Activated T-cell treated with anti-CD3 and anti-CD28 coated beads, Interleukin-2, amount 50 U/mL, for 72 hours (primary cell): Measurements from ENCODE around the gene CIITA. TPM values are rescaled to one million over a fixed set of nuclear protein-coding genes. Genes with fewer than 3 reads are reported as not detected.

ENCODE experiments used
- ATAC-seq, 2 donors: fragments of 150-1000 bp; cut with Tn5 transposase; replicated peaks in 1 of 2; 2 replicates each; pipeline ENCODE4 v1.10.0; 2021; ENCODE audit warnings: moderate library complexity in 2 of 2, mild to moderate bottlenecking in 1 of 2
- DNase-seq, 2 donors: peaks; one replicate each; pipeline ENCODE4 v3.0.0; 2021 to 2022; ENCODE audit warnings: mixed read lengths in 1 of 2
- H3K27ac Mint-ChIP-seq: one replicate; pipeline ENCODE4 v1.8.0; 2022; ENCODE audit warnings: mild to moderate bottlenecking, moderate library complexity, mixed read lengths
- H3K27me3 Mint-ChIP-seq: one replicate; pipeline ENCODE4 v1.8.0; 2022; ENCODE audit warnings: low read depth, mixed read lengths
- H3K36me3 Mint-ChIP-seq, 2 donors: one replicate each; pipeline ENCODE4 v1.8.0; 2022; ENCODE audit warnings: mixed read lengths in 2 of 2, mild to moderate bottlenecking in 1 of 2; ENCODE audit not compliant: insufficient read depth in 2 of 2
- H3K4me1 Mint-ChIP-seq: one replicate; pipeline ENCODE4 v1.8.0; 2022; ENCODE audit warnings: low read depth, mixed read lengths
- H3K4me3 Mint-ChIP-seq, 2 donors: one replicate each; pipeline ENCODE4 v1.8.0; 2022; ENCODE audit warnings: mild to moderate bottlenecking in 2 of 2, mixed read lengths in 2 of 2, moderate library complexity in 2 of 2
- H3K9me3 Mint-ChIP-seq, 2 donors: one replicate each; pipeline ENCODE4 v1.8.0; 2022; ENCODE audit warnings: mixed read lengths in 2 of 2
- total RNA-seq, 2 donors: library from RNA; stranded (reverse); gene quantifications; one replicate each; pipeline ENCODE4 v1.2.3, GENCODE V29; 2022

CIITA gene
- total RNA-seq, 2 donors from 2014 or later = 3.1 to 7.2 TPM

- peak in 1 of 2 donors; percentile 33 for DNase-seq
- peaks cover 0 to under 1% of the 10 kb centered on the region in 2 donors for H3K9me3 Mint-ChIP-seq
- peak overlapping the region; percentile 40 to 45 for H3K4me3 Mint-ChIP-seq
- H3K27me3 Mint-ChIP-seq = no peaks in the 10 kb centered on the region
- peaks cover 75% of the 10 kb centered on the region for H3K4me1 Mint-ChIP-seq
- ATAC-seq = no peak
- peak overlapping the region; percentile 44 for H3K27ac Mint-ChIP-seq
- peaks cover 18 to 24% of the 10 kb centered on the region in 2 donors for H3K36me3 Mint-ChIP-seq
Observed at GRCh38 chr16:10971560-10971961, 94.6 kb downstream of the CIITA start.

GRCh38 chr16:10972108-10972818 lies 95.3 kb downstream of the CIITA start:
- Mint-ChIP-seq H3K27me3 (no peaks in the 10 kb centered on the region), H3K9me3 (no peaks in the 10 kb centered on the region), H3K4me1 (peaks cover 75% of the 10 kb centered on the region), H3K4me3 (peak overlapping the region; percentile 40 to 47), H3K36me3 (peaks cover 16 to 19% of the 10 kb centered on the region in 2 donors), H3K27ac (peak overlapping the region; percentile 87)
- DNase-seq (no peak), ATAC-seq (peak; percentile 24 to 38)

- H3K4me1 Mint-ChIP-seq = peaks cover 78% of the 10 kb centered on the region
- DNase-seq (no peak), ATAC-seq (peak; percentile 47 to 56)
- no peaks in the 10 kb centered on the region for H3K27me3 Mint-ChIP-seq
- peak overlapping the region; percentile 40 to 66 for H3K4me3 Mint-ChIP-seq
- H3K36me3 Mint-ChIP-seq = peaks cover 18 to 22% of the 10 kb centered on the region in 2 donors
- no peaks in the 10 kb centered on the region for H3K9me3 Mint-ChIP-seq
- peak overlapping the region; percentile 87 for H3K27ac Mint-ChIP-seq
Observed at GRCh38 chr16:10972819-10973464, 95.9 kb downstream of the CIITA start.

GRCh38 chr16:10976634-10977033 lies 99.6 kb downstream of the CIITA start:
- H3K4me3 Mint-ChIP-seq = no peak overlapping the region
- peaks cover 75% of the 10 kb centered on the region for H3K4me1 Mint-ChIP-seq
- no peak overlapping the region for H3K27ac Mint-ChIP-seq
- peaks cover 15 to 17% of the 10 kb centered on the region in 2 donors for H3K36me3 Mint-ChIP-seq
- no peaks in the 10 kb centered on the region for H3K9me3 Mint-ChIP-seq
- no peak for ATAC-seq
- no peak for DNase-seq
- H3K27me3 Mint-ChIP-seq = no peaks in the 10 kb centered on the region

DNA sequence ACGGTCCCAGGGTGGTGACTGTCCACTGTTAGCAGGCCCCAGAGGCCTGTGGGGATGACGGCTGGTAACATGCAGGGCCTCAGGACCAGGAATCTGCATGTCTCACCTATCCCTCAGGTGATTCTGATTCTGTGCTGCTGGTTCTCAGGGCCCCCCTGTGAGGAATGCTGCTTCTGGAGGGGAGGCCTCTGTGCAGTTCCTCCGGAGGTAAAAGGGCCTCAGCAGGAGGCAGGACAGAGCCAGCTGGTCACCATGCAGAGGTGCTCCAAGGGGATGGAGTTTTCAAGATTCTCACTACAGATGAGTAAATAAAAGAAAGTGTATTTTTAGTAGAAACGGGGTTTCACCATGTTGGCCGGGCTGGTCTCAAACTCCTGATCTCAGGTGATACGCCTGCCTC lies 101.1 kb downstream of the CIITA start:
- Mint-ChIP-seq H3K36me3 (peaks cover 15 to 16% of the 10 kb centered on the region in 2 donors), H3K4me1 (peaks cover 75% of the 10 kb centered on the region), H3K27me3 (no peaks in the 10 kb centered on the region), H3K4me3 (no peak overlapping the region), H3K9me3 (no peaks in the 10 kb centered on the region), H3K27ac (no peak overlapping the region)
- DNase-seq (no peak), ATAC-seq (no peak)

DNA sequence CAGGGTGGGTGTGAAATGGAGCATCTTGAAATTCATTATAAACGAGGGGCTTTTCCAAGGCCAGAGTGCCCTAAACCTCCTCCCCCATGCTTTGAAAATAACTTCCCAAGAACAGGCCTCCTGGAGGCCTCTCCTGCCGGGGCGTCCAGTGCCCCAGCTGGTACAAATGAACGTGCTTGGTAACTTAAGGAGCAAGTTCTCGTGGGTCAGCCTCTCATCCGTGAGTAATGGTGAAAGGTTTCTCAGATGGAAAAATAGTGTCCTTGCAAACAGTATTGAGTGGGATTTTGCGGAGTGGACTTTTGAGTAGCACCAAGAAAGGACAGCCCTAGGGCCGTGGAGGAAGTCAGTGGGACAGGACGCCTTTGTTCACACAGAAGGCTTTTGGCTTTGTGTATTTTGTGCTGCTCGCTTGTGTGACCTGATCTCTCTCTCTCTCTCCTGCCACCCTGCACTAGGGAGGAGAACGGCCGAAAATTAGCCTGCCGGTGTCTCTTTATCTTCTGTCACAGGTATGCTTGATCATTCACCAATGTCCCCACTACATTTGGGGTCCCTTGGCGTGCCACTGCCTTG lies 102.0 kb downstream of the CIITA start:
- Mint-ChIP-seq H3K4me3 (peak overlapping the region in 1 of 2 donors; percentile 56), H3K27me3 (no peaks in the 10 kb centered on the region), H3K36me3 (peaks cover 11 to 12% of the 10 kb centered on the region in 2 donors), H3K9me3 (no peaks in the 10 kb centered on the region), H3K27ac (peak overlapping the region; percentile 58), H3K4me1 (peaks cover 75% of the 10 kb centered on the region)
- DNase-seq = no peak
- ATAC-seq = no peak

DNA sequence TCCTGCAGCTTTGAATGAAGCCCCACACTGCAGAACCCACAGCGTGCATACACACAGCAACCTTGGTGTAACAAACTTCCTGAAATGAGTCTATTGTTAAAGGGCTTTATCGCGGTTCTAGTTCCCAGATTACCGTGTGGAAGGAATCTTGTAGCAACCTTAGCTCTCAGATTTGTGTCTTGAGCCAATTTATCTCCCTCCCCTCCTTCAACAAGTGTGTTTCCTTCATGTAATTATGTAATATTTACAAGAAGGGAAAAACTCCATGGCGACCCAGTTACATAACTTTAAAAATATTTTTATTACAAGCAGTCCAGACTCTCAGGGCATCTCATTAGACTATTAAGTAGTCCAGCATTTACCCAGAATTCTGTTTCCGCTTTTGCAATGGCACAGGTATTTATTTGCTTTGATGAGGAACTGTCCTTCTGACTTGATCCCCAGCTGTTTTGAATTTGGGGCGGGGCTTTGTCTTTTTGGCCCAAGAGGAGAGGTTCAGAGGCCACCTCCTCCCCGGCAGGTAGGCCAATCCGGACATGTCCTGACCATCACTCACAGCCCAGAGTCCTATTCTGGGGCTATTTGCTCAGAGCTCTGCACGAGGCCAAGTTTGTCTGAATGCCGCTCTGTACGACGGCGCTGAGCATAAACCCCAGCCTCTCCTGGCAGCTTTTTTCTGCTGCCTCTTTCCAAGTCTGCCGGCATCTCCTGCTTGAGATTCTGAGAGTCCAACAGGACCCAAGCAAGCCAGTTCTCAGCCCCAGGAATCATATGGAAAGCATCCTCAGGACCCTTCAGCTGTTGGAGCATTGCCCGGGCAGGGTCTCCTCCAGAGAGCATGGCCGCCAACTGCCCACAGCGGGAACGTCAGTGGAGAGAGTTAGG lies 103.0 kb downstream of the CIITA start:
- H3K4me3 Mint-ChIP-seq = peak overlapping the region; percentile 18 to 56
- ATAC-seq (no peak), DNase-seq (no peak)
- peaks cover 7 to 10% of the 10 kb centered on the region in 2 donors for H3K36me3 Mint-ChIP-seq
- peaks cover 76% of the 10 kb centered on the region for H3K4me1 Mint-ChIP-seq
- H3K9me3 Mint-ChIP-seq = no peaks in the 10 kb centered on the region
- peak overlapping the region; percentile 56 for H3K27ac Mint-ChIP-seq
- no peaks in the 10 kb centered on the region for H3K27me3 Mint-ChIP-seq

DNA sequence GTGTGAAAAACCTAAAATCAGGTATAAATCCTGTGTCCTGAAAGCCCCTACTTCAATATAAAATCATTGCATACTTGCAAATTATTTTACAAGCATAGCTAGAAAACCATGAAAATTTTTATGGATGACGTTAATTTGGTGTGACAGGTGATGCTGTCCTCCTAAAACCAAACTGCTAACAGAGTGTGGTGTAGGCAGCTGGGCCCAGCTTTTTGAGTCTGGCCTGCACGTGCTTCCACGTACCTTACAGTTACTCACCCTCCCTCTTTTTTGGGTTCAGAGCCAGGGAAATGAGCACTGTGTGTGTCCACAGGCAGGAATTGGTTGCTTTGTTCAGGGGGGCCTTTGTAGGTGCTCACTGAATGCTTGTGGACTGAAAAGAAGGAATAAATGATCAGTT lies 103.8 kb downstream of the CIITA start:
- peaks cover 7 to 10% of the 10 kb centered on the region in 2 donors for H3K36me3 Mint-ChIP-seq
- no peak for ATAC-seq
- no peak for DNase-seq
- peak overlapping the region; percentile 21 for H3K27ac Mint-ChIP-seq
- no peaks in the 10 kb centered on the region for H3K27me3 Mint-ChIP-seq
- no peaks in the 10 kb centered on the region for H3K9me3 Mint-ChIP-seq
- peaks cover 81% of the 10 kb centered on the region for H3K4me1 Mint-ChIP-seq
- H3K4me3 Mint-ChIP-seq = peak overlapping the region; percentile 18 to 56

DNA sequence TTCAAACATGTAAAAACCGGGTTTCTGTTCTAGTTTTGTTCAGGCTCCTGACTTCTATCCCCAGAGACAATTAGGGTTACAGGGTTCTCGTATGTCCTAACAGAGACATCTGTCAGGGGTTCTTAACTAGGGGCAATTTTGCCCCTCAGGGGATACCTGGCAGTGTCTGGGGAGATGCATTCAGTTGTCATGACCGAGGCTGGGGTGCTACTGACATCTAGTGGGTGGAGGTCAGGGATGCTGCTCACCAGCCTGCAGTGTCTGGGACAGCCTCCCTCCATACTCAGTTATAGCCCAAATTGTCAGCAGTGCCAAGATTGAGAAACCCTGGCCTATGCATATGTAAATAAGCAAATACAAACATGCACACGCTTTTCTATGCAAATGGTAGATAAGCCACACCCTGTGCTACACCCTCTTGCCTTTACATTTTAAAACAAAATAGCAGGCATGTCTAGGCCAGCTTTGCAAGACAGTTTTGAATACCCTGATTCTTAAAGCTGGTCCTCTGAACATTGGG lies 104.8 kb downstream of the CIITA start:
- DNase-seq = peak; percentile 69 to 76
- Mint-ChIP-seq H3K27me3 (no peaks in the 10 kb centered on the region), H3K27ac (peak overlapping the region; percentile 84), H3K4me1 (peaks cover 83% of the 10 kb centered on the region), H3K4me3 (peak overlapping the region; percentile 48 to 90), H3K9me3 (no peaks in the 10 kb centered on the region), H3K36me3 (peaks cover 7 to 10% of the 10 kb centered on the region in 2 donors)
- peak; percentile 76 to 83 for ATAC-seq

GRCh38 chr16:10982465-10983150 lies 105.6 kb downstream of the CIITA start:
- Mint-ChIP-seq H3K27me3 (no peaks in the 10 kb centered on the region), H3K27ac (peak overlapping the region; percentile 84), H3K4me1 (peaks cover 83% of the 10 kb centered on the region), H3K4me3 (peak overlapping the region; percentile 48 to 90), H3K9me3 (no peaks in the 10 kb centered on the region), H3K36me3 (peaks cover 7 to 8% of the 10 kb centered on the region in 2 donors)
- ATAC-seq = peak; percentile 41 to 67
- DNase-seq = no peak

DNA sequence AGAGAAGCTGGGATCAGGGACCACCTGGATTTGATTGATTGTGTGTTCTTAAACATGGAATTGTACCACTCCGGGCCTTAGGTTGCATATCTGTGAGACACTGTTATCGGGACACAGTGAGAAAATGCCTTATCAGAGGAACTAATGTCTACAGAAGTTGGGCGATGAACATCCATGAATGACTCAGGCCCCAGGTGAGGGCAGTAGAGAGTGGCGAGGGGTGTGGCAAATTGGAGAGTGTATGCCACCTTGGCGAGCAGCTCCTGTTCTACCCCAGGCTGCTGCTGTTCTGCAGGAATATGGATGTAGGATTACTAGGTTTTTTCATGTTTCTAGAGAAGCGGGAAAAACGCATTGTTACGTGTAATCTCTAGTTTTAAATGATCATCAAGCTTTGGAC lies 106.2 kb downstream of the CIITA start:
- DNase-seq = no peak
- Mint-ChIP-seq H3K36me3 (peaks cover 5 to 6% of the 10 kb centered on the region in 2 donors), H3K27me3 (no peaks in the 10 kb centered on the region), H3K4me3 (peak overlapping the region; percentile 48 to 90), H3K4me1 (peaks cover 84% of the 10 kb centered on the region), H3K9me3 (no peaks in the 10 kb centered on the region), H3K27ac (peak overlapping the region; percentile 84)
- ATAC-seq = peak in 1 of 2 donors; percentile 14

GRCh38 chr16:10984509-10984908 lies 107.5 kb downstream of the CIITA start:
- peaks cover 85% of the 10 kb centered on the region for H3K4me1 Mint-ChIP-seq
- peaks cover 5 to 6% of the 10 kb centered on the region in 2 donors for H3K36me3 Mint-ChIP-seq
- peak overlapping the region; percentile 34 for H3K27ac Mint-ChIP-seq
- ATAC-seq = peak in 1 of 2 donors; percentile 1
- H3K27me3 Mint-ChIP-seq = no peaks in the 10 kb centered on the region
- DNase-seq = no peak
- H3K4me3 Mint-ChIP-seq = peak overlapping the region; percentile 5 to 40
- no peaks in the 10 kb centered on the region for H3K9me3 Mint-ChIP-seq
